Thyroid gland (tissue), 4 donors: Measurements from ENCODE around the gene GSG1L2.

Experiments
- CTCF ChIP-seq, 6 experiments: fragments of 200-600 bp in 3 of 6; fragments of 450-650 bp in 3 of 6; sonication (generic) in 3 of 6; IDR thresholded peaks; one replicate each; pipeline ENCODE4 v1.5.1; 2016 to 2019; ENCODE audit warnings: antibody characterized with exemption in 6 of 6, mild to moderate bottlenecking in 2 of 6, inconsistent platforms in 1 of 6, moderate library complexity in 1 of 6
- POLR2A ChIP-seq, 2 donors: fragments of 450-650 bp; IDR thresholded peaks; one replicate each; pipeline ENCODE4 v1.6.1; 2017; ENCODE audit warnings: antibody characterized with exemption in 2 of 2, mild to moderate bottlenecking in 2 of 2, moderate library complexity in 1 of 2

GRCh38 chr17:9801505-9801904 lies 20.4 kb downstream of the GSG1L2 start:
- TF ChIP-seq POLR2A (IDR thresholded peaks at IDR 0.05) = no peak
- TF ChIP-seq CTCF (IDR thresholded peaks at IDR 0.05) = no peak
